Right atrium auricular region (tissue), 2 donors: Measurements from ENCODE around the gene LMF2. TPM values are rescaled to one million over a fixed set of nuclear protein-coding genes. Genes with fewer than 3 reads are reported as not detected.

Source experiments
- DNase-seq: peaks from one replicate; pipeline ENCODE4 v3.0.0-alpha.2; 2019; ENCODE audit warnings: low spot score
- H3K27ac ChIP-seq, 2 donors: fragments of 200-600 bp; sonication (generic); 1 replicate in 1 of 2; 2 replicates in 1 of 2; pipeline ENCODE4 v1.5.1; 2016 to 2019
- H3K27me3 ChIP-seq, 2 donors: fragments of 200-600 bp; sonication (generic); one replicate each; pipeline versions ENCODE4 v1.5.1 to v1.6.0; 2017 to 2019
- H3K36me3 ChIP-seq: fragments of 200-600 bp; sonication (generic); one replicate; pipeline ENCODE4 v1.5.1; 2016
- H3K4me1 ChIP-seq, 2 donors: fragments of 200-600 bp; sonication (generic); one replicate each; pipeline versions ENCODE4 v1.5.1 to v1.6.0; 2017 to 2019
- H3K4me3 ChIP-seq, 2 donors: fragments of 200-600 bp; sonication (generic); 1 replicate in 1 of 2; 2 replicates in 1 of 2; pipeline ENCODE4 v1.5.1; 2017 to 2019; ENCODE audit warnings: mild to moderate bottlenecking in 1 of 2, moderate library complexity in 1 of 2
- H3K9me3 ChIP-seq, 2 donors: fragments of 200-600 bp; sonication (generic); one replicate each; pipeline ENCODE4 v1.5.1; 2019
- CTCF ChIP-seq, 2 donors: fragments of 200-600 bp; sonication (generic); IDR thresholded peaks; one replicate each; pipeline ENCODE4 v1.5.1; 2019; ENCODE audit warnings: antibody characterized with exemption in 2 of 2
- total RNA-seq, 2 donors: library from RNA; depleted of rRNA; stranded (reverse); fragments of >200 nt; gene quantifications; one replicate each; pipeline ENCODE4 v1.1.0, GENCODE V29; 2016

LMF2 gene
- total RNA-seq, 2 donors from 2014 or later: 30.1 to 33.8 TPM

GRCh38 chr22:50465066-50465930 lies 42.2 kb downstream of the LMF2 start:
- no peak for TF ChIP-seq CTCF (IDR thresholded peaks at IDR 0.05)
- Histone ChIP-seq H3K27me3 (no peaks in the 10 kb centered on the region), H3K36me3 (peaks cover 73% of the 10 kb centered on the region)

GRCh38 chr22:50464451-50464850 lies 43.1 kb downstream of the LMF2 start:
- no peak for TF ChIP-seq CTCF (IDR thresholded peaks at IDR 0.05)
- Histone ChIP-seq H3K27me3 (no peaks in the 10 kb centered on the region), H3K9me3 (no peaks in the 10 kb centered on the region), H3K27ac (no peak overlapping the region), H3K4me1 (peaks cover 0 to 13% of the 10 kb centered on the region in 2 donors), H3K36me3 (peaks cover 81% of the 10 kb centered on the region), H3K4me3 (no peak overlapping the region)
- no peak for DNase-seq

More at GRCh38 chr22:50465066-50465930, 42.2 kb downstream of the LMF2 start:
- no peak for DNase-seq
- Histone ChIP-seq H3K4me1 (peaks cover 0 to 22% of the 10 kb centered on the region in 2 donors), H3K9me3 (no peaks in the 10 kb centered on the region), H3K27ac (no peak overlapping the region), H3K4me3 (no peak overlapping the region)

- no peaks in the 10 kb centered on the region for H3K27me3 ChIP-seq
- H3K36me3 ChIP-seq: peaks cover 90% of the 10 kb centered on the region
- no peak for TF ChIP-seq CTCF (IDR thresholded peaks at IDR 0.05)
- no peak overlapping the region for H3K27ac ChIP-seq
- no peak for DNase-seq
- peaks cover 0 to 3% of the 10 kb centered on the region in 2 donors for H3K4me1 ChIP-seq
- H3K9me3 ChIP-seq: no peaks in the 10 kb centered on the region
- no peak overlapping the region for H3K4me3 ChIP-seq
Measured at GRCh38 chr22:50463188-50463900, 44.2 kb downstream of the LMF2 start.

- H3K4me1 ChIP-seq: no peaks in the 10 kb centered on the region
- H3K9me3 ChIP-seq: no peaks in the 10 kb centered on the region
- H3K27ac ChIP-seq: no peak overlapping the region
- no peak overlapping the region for H3K4me3 ChIP-seq
- peaks cover 96% of the 10 kb centered on the region for H3K36me3 ChIP-seq
- no peak for DNase-seq
- no peaks in the 10 kb centered on the region for H3K27me3 ChIP-seq
- TF ChIP-seq CTCF (IDR thresholded peaks at IDR 0.05): no peak
Measured at GRCh38 chr22:50461979-50462540, 45.4 kb downstream of the LMF2 start.

- no peaks in the 10 kb centered on the region for H3K9me3 ChIP-seq
- no peak for DNase-seq
- H3K27me3 ChIP-seq: no peaks in the 10 kb centered on the region
- no peak for TF ChIP-seq CTCF (IDR thresholded peaks at IDR 0.05)
- peaks cover 90% of the 10 kb centered on the region for H3K36me3 ChIP-seq
- no peak overlapping the region for H3K27ac ChIP-seq
- no peaks in the 10 kb centered on the region for H3K4me1 ChIP-seq
- no peak overlapping the region for H3K4me3 ChIP-seq
Measured at GRCh38 chr22:50461536-50461935, 46.0 kb downstream of the LMF2 start.
